ENCODE measurements around the gene ZNF423.

GRCh38 chr16:49635591-49636581 lies 220.0 kb downstream of the ZNF423 start:
- TF ChIP-seq SUZ12 (IDR thresholded peaks at IDR 0.05; ENCODE audit: extremely low read depth, insufficient read depth, insufficient read length) (no peak), YY1 (IDR thresholded peaks at IDR 0.05; ENCODE audit: insufficient read depth, insufficient read length) (no peak)
